Measurements from ENCODE around the gene IKBKG.

DNA sequence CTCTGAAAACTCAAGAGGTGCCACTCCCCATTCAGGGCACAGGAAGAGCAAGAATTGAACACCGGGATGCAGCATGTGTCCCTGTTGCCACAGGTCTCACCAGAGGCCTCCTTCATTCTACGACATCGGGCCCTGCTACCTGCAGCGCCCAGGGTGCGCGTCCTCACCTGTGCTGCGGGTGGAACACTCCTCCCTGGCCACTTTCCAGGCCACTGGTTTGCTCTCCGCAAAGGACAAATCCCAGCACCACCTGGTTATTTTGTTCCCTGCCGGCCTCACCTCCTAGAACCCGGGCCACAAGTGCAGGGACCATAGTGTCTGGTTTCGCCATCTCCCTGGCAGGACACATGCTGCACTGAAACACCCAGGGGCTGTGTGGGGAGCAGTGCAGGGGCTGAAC, 17.1 kb upstream of the IKBKG start:
- TF ChIP-seq GATA2 (IDR thresholded peaks at IDR 0.05; ENCODE audit: low read depth, low read length) (no peak), GATA3 (IDR thresholded peaks at IDR 0.05; ENCODE audit: low read depth, low read length) (no peak)
